Loucy (cell line): Measurements from ENCODE around the gene DDB1.

Experiments used
- H2AFZ ChIP-seq: fragments of 200-600 bp; sonication (generic); 2 replicates; pipeline ENCODE4 v1.6.0; 2016; ENCODE audit warnings: antibody characterized with exemption, mild to moderate bottlenecking, low read length, moderate library complexity
- H3F3A ChIP-seq: fragments of 200-600 bp; 2 replicates; pipeline ENCODE4 v1.6.0; 2016; ENCODE audit warnings: antibody characterized with exemption, low read depth, mild to moderate bottlenecking
- H3K27me3 ChIP-seq: fragments of 200-600 bp; sonication (generic); 2 replicates; pipeline ENCODE4 v1.6.1; 2014; ENCODE audit warnings: low read length, mild to moderate bottlenecking; ENCODE audit not compliant: insufficient read depth, poor library complexity, severe bottlenecking
- H3K36me3 ChIP-seq: fragments of 200-600 bp; sonication (generic); 2 replicates; pipeline ENCODE4 v1.6.1; 2016; ENCODE audit warnings: low read length; ENCODE audit not compliant: insufficient read depth
- H3K4me1 ChIP-seq: fragments of 200-600 bp; sonication (generic); 2 replicates; pipeline ENCODE4 v1.5.1; 2014; ENCODE audit warnings: low read length, mild to moderate bottlenecking; ENCODE audit not compliant: insufficient read depth, poor library complexity, severe bottlenecking
- H3K4me2 ChIP-seq: fragments of 200-600 bp; sonication (generic); 2 replicates; pipeline ENCODE4 v1.6.0; 2014; ENCODE audit warnings: antibody characterized with exemption, low read length, low read depth, mild to moderate bottlenecking; ENCODE audit not compliant: poor library complexity, severe bottlenecking
- H3K4me3 ChIP-seq: fragments of 200-600 bp; sonication (generic); 2 replicates; pipeline ENCODE4 v1.5.1; 2014; ENCODE audit warnings: low read length, mild to moderate bottlenecking, mixed read lengths; ENCODE audit not compliant: poor library complexity, severe bottlenecking
- H3K79me2 ChIP-seq: fragments of 200-600 bp; sonication (generic); 2 replicates; pipeline ENCODE4 v1.6.1; 2014; ENCODE audit warnings: low read length; ENCODE audit not compliant: insufficient read depth
- H3K9ac ChIP-seq: fragments of 200-600 bp; sonication (generic); 2 replicates; pipeline ENCODE4 v1.6.0; 2014; ENCODE audit warnings: mild to moderate bottlenecking, low read depth, low read length, moderate library complexity; ENCODE audit not compliant: poor library complexity, severe bottlenecking
- H3K9me2 ChIP-seq: fragments of 200-600 bp; sonication (generic); replicated peaks from 2 replicates; pipeline ENCODE4 v1.6.1; 2016; ENCODE audit warnings: low read depth, low read length, mixed read lengths
- H3K9me3 ChIP-seq: fragments of 200-600 bp; sonication (generic); 2 replicates; pipeline ENCODE4 v1.6.1; 2014; ENCODE audit warnings: mild to moderate bottlenecking, antibody characterized with exemption, low read length, low read depth; ENCODE audit not compliant: insufficient read depth
- H4K20me1 ChIP-seq: fragments of 200-600 bp; sonication (generic); 2 replicates; pipeline ENCODE4 v1.6.0; 2014; ENCODE audit warnings: antibody characterized with exemption, low read length, mild to moderate bottlenecking; ENCODE audit not compliant: insufficient read depth, poor library complexity, severe bottlenecking
- CTCF ChIP-seq: fragments of 200-600 bp; sonication (generic); conservative IDR thresholded peaks from 2 replicates; pipeline ENCODE4 v1.5.1; 2014; ENCODE audit warnings: mild to moderate bottlenecking, antibody characterized with exemption, low read length
- EZH2phosphoT487 ChIP-seq: fragments of 200-600 bp; IDR thresholded peaks from 2 replicates; pipeline ENCODE4 v1.6.1; 2018; ENCODE audit warnings: antibody characterized with exemption, mild to moderate bottlenecking, moderate library complexity, borderline replicate concordance

DDB1 gene

GRCh38 chr11:61298663-61299244, 34.2 kb downstream of the DDB1 start:
- H3K27me3 ChIP-seq = no peaks in the 10 kb centered on the region
- TF ChIP-seq CTCF = no peak
- no peak for TF ChIP-seq EZH2phosphoT487
- no peak overlapping the region for H2AFZ ChIP-seq
- H3K4me2 ChIP-seq = no peak overlapping the region
- H4K20me1 ChIP-seq = no peaks in the 10 kb centered on the region
- H3K36me3 ChIP-seq = peaks cover 62% of the 10 kb centered on the region
- peaks cover 17% of the 10 kb centered on the region for H3K4me1 ChIP-seq
- no peaks in the 10 kb centered on the region for H3K9me2 ChIP-seq
- H3K4me3 ChIP-seq = no peak overlapping the region
- peak overlapping the region; percentile 18 for H3K9ac ChIP-seq
- no peaks in the 10 kb centered on the region for H3K9me3 ChIP-seq
- no peaks in the 10 kb centered on the region for H3F3A ChIP-seq
- no peaks in the 10 kb centered on the region for H3K79me2 ChIP-seq

GRCh38 chr11:61297746-61298145, 35.2 kb downstream of the DDB1 start:
- Histone ChIP-seq H2AFZ (no peak overlapping the region), H3K79me2 (no peaks in the 10 kb centered on the region), H3K36me3 (peaks cover 53% of the 10 kb centered on the region), H3K4me1 (peaks cover 21% of the 10 kb centered on the region), H3K9me2 (no peaks in the 10 kb centered on the region), H3K9ac (no peak overlapping the region), H3K4me2 (no peak overlapping the region), H3F3A (no peaks in the 10 kb centered on the region), H3K9me3 (no peaks in the 10 kb centered on the region), H3K4me3 (no peak overlapping the region), H3K27me3 (no peaks in the 10 kb centered on the region), H4K20me1 (no peaks in the 10 kb centered on the region)
- no peak for TF ChIP-seq EZH2phosphoT487
- no peak for TF ChIP-seq CTCF

- Histone ChIP-seq H3K27me3 (no peaks in the 10 kb centered on the region), H3K36me3 (peaks cover 49% of the 10 kb centered on the region), H3K9ac (no peak overlapping the region), H3K79me2 (no peaks in the 10 kb centered on the region), H3K9me3 (no peaks in the 10 kb centered on the region), H3K4me2 (no peak overlapping the region), H2AFZ (no peak overlapping the region), H4K20me1 (no peaks in the 10 kb centered on the region), H3K9me2 (no peaks in the 10 kb centered on the region), H3K4me1 (peaks cover 21% of the 10 kb centered on the region), H3F3A (no peaks in the 10 kb centered on the region), H3K4me3 (no peak overlapping the region)
- TF ChIP-seq CTCF (no peak), EZH2phosphoT487 (no peak)
Observed at GRCh38 chr11:61297341-61297740, 35.6 kb downstream of the DDB1 start.
